Muscle of back (tissue), 13 donors: ENCODE measurements around the gene PGS1. TPM values are rescaled to one million over a fixed set of nuclear protein-coding genes. Genes with fewer than 3 reads are reported as not detected.
"Not testable (repeated sequence)": the region's sequence is repeated elsewhere in the genome, so short reads cannot be mapped to it uniquely, and the experiment has no call there.

Source experiments
- DNase-seq, 3 donors: peaks; one replicate each; pipeline versions ENCODE4 v3.0.0 to v3.0.0-alpha.2; 2013
- long read RNA-seq, 9 donors: transcript quantifications; one replicate each; lab custom pipeline, GENCODE V29; 2026
- polyA plus RNA-seq, 10 donors: library from polyadenylated mRNA; unstranded; fragments of 120-200 nt; gene quantifications; one replicate each; pipeline ENCODE4 v1.2.1, GENCODE V29; 2013; ENCODE audit not compliant: insufficient read length in 10 of 10

The PGS1 gene, protein sequence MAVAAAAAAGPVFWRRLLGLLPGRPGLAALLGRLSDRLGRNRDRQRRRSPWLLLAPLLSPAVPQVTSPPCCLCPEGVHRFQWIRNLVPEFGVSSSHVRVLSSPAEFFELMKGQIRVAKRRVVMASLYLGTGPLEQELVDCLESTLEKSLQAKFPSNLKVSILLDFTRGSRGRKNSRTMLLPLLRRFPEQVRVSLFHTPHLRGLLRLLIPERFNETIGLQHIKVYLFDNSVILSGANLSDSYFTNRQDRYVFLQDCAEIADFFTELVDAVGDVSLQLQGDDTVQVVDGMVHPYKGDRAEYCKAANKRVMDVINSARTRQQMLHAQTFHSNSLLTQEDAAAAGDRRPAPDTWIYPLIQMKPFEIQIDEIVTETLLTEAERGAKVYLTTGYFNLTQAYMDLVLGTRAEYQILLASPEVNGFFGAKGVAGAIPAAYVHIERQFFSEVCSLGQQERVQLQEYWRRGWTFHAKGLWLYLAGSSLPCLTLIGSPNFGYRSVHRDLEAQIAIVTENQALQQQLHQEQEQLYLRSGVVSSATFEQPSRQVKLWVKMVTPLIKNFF
- 10 to 100 TPM; 17.2 to 30.6 (median 23.7) TPM for polyA plus RNA-seq
- long read RNA-seq, donor 1, partial matches to known transcripts, result 0 of 2 reads
- long read RNA-seq, donor 1, other reads (novel, unspliced or antisense), result 0 of 2 reads
- long read RNA-seq, donor 2, partial matches to known transcripts, result 0 of 1 reads
- long read RNA-seq, donor 2, other reads (novel, unspliced or antisense), result 0 of 1 reads
- long read RNA-seq, donor 3, result 0 reads
- long read RNA-seq, donor 4, partial matches to known transcripts, result 0 of 1 reads
- long read RNA-seq, donor 4, other reads (novel, unspliced or antisense), result 0 of 1 reads
- long read RNA-seq, donor 5, partial matches to known transcripts, result 0 of 4 reads
- long read RNA-seq, donor 5, other reads (novel, unspliced or antisense), result 0 of 4 reads
- long read RNA-seq, donor 6, partial matches to known transcripts, result 0 of 4 reads
- long read RNA-seq, donor 6, other reads (novel, unspliced or antisense), result 0 of 4 reads
- long read RNA-seq, donor 7, partial matches to known transcripts, result 0 of 5 reads
- long read RNA-seq, donor 7, other reads (novel, unspliced or antisense), result 0 of 5 reads
- long read RNA-seq, donor 8, partial matches to known transcripts, result 0 of 2 reads
- long read RNA-seq, donor 8, other reads (novel, unspliced or antisense), result 0 of 2 reads
- long read RNA-seq, donor 9, result 0 reads

DNA sequence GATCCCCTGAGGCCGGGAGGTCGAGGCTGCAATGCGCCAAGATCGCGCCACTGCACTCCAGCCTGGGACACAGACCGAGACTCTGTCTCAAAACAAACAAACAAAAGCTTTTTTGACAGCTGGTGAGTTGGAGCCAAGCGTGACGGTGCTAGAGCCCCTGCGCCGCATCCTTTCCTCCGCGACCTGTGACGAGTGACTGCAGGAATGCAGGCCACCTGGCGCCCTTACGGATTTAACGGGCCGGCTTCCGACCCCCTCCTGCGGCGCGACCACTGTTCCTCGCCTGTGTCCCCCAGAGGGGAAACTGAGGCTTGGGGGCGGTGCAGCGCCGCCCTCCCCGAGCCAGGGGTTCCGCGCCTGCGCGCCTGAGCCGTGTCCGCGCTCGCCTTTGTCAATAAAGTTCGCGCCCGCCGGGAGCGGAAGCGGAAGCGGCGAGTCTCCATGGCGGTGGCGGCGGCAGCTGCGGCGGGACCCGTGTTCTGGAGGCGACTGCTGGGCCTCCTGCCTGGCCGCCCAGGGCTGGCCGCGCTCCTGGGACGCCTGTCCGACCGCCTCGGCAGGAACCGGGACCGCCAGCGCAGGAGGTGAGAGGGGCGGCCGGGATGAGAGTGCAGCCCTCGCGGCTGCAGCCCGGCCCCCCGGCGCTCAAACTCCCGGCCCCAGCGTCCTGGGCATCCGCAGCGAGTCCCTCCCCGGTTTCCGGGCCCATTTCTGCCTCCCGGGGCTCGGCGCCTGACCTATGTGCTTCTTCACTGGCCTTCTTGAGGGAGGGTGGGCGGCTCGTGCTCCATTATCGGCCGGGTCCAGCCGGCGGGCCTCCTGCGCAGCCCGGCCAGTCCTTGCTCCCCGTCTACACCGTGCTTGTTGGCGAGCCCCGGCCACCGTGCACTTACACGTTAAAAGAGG, at the start of gene PGS1:
Gene PGS1 (plus strand): TSS at position 425 of the 906 bp plus-strand sequence. CDS start 17 bp downstream, at position 442.
- peak in 2 of 3 donors; percentile 84 to 94 for DNase-seq

GRCh38 chr17:78329263-78330059, 49.0 kb upstream of the PGS1 start:
- no peak for DNase-seq

- DNase-seq, result peak in 1 of 3 donors; percentile 52
These were observed 47.8 kb upstream of the PGS1 start for GRCh38 chr17:78330570-78331224.

- DNase-seq, result not testable (repeated sequence)
These were observed 47.1 kb upstream of the PGS1 start for GRCh38 chr17:78331355-78331754.

DNA sequence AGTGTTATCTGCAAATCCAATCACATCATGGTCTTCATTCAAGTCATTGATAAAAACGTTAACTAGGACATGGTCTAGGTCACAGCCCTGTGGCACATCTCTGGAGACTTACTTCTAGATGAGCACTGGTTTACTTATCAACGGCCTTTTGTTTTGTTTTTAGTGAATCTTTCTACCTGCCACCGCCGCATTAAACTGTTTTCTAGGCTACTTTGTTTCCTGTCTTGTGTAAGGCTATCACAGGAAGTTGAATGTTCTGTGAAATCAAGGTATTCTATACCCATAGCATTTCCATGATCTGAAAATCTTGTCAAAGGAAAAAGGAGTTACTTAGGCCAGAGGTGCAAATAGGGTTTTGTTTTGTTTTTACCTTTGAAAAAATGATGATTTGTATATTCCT, 45.5 kb upstream of the PGS1 start:
- DNase-seq, result no peak

DNA sequence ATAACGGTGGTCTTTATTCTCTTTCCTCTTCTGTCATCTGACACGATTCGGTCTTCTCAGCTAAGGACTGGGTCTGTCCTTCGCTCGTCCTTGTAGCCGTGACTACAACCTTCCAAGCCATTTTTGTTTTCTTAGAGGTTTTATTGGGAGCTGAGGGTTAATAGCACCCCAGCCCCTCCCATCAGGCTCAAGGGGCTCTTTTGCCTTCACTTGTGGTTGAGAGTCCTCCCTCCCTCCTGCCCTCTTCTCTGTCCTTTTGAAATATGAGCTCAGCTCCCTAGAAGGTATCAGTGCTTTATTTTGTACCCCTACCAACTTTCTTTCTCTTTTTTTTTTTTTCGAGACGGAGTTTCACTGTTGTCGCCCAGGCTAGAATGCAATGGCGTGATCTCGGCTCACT, 43.2 kb upstream of the PGS1 start:
- DNase-seq, result no peak

GRCh38 chr17:78337244-78338109, 41.0 kb upstream of the PGS1 start:
- peak in 1 of 3 donors; percentile 25 for DNase-seq

DNA sequence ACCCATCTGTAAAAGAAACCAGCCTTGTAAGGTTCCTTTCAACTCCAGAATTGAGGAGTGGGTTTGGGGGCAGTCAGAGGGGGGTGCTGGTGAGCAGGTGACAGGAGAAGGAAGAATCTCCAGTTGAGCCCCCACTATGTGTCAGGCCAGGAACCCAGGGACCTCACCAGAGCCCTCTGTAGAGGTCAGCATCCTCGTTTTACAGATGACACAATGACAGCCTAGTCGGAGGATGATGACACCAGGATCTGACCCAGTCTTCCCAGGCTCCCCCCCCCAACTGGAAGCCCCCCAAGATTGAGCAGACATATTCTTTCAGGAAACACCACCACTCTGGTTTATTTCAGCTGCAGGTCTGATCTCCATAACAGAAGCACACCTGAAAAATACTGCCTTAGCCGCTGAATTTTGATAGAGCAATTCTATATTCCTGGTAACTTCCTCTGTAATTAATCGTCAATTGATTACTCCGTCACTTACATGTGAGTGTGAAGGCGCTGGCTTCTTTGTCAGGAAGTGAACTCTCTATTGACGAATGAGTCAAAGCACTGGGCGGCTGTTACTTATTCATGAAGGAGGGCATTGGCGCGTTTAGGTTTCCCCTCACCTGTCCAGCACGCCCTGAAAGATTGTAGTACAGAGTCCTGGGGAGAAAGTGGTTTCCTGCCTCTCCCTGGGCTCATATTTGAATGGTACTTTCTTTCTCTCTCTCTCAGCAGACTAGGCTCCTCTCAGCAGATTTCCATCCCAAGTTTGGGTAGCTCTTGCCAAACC, 39.8 kb upstream of the PGS1 start:
- DNase-seq, result peak in 1 of 3 donors; percentile 43

DNA sequence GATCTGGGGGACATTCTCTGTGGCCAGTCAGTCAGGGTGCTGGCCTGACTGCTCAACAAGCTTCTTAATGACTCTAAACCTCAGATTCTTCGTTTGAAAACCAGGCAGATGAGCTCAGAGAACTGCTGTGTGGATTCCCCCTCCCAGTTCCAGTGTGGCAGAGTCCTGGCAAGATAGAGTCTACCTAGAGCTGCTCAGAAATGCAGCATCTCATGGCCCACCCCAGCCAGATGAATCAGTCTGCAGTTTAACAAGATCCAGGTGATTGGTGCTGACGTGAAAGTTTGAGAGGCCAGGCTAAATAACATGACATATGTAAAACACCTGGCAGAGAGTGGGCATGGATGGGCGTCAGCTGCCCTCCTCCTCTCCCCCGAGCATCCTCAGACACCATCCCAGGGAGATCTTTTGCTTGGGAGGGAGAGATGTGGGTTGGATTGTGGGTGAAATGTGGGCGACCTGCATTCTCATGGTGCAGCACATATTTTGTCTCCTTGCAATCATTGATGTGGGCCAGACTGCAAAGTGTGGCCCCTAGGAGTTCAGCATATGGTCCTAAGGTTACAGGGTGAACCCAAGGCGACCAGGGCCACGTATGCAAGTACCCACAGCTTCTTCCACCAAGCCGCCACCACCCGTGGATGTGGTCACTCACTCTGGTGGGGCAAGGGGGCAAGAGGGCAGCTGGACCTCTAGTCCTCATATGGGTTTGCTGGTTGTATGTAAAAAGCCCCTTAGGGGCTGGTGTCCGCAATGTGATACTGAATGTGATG, 38.1 kb upstream of the PGS1 start:
- no peak for DNase-seq

- DNase-seq, result peak in 2 of 3 donors; percentile 86 to 94
These were observed 36.6 kb upstream of the PGS1 start for GRCh38 chr17:78341559-78342448.

DNA sequence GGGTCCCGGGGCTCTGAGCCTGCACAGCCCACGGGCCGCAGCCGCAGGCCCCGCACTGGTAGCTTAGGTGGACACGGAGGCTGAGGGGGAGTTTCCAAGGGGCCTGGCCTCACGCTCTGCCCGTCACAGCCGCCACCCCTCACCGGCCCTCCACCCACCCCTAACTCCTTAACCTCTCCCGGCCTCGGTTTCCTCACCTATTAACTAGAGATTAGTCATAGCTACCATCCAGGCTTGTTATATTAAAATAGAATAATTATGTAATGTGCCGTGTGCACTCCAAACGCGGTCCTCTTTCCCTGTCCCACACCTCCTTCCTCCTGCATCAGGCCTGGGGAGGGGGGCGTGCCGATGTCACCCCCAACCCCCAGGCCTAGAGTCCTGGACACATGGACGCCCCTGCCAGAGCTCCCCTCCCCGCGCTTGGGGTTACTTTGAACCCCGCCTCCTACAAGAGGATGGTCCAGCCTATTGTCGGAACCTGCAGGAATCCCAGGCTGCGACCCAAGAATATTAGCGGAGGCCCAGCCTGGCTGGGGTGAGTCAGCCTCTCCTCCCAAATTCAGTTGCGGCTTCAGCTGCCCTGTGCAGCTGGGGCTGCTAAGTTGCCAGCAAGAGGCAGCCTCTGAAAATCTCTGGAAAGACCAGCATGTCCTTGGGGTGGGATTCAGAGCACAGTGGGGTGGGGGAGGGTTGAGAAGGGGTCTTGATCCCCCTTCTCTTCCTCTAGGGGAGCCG, 35.8 kb upstream of the PGS1 start:
- peak; percentile 84 to 96 (median 87) for DNase-seq

- DNase-seq, result peak; percentile 85 to 93 (median 87)
These were observed 35.3 kb upstream of the PGS1 start for GRCh38 chr17:78343187-78343542.

- no peak for DNase-seq
These were observed 34.8 kb upstream of the PGS1 start for GRCh38 chr17:78343543-78344201.

DNA sequence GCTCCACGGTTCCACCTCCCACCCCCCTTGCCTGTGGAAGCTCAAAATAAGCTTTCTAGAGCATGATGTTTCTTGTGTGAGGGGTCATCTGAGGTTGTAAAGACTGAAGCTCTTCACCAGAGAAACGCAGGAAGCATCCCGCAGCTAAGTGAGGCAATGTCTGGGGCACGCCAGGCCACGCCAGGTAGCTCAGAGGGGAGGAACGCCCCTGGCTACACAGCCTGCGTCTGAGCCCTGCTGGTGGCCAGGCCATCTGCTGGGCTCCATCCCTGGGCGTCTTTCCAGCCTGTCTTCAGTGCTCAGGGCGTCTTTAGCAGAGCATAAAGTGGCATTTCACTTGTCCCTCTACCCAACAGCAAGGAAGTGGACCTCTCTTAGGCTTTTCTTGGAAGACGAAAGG, 33.8 kb upstream of the PGS1 start:
- no peak for DNase-seq
